GM12878 (cell line): ENCODE data around the gene SHC3. TPM values are rescaled to one million over a fixed set of nuclear protein-coding genes. Genes with fewer than 3 reads are reported as not detected.

ENCODE experiments used
- ATAC-seq: fragments of 200-7000 bp; cut with Tn5 transposase; 3 replicates; pipeline ENCODE4 v1.9.1; 2020; ENCODE audit warnings: mild to moderate bottlenecking, moderate library complexity
- BruUV-seq: library from RNA; stranded (reverse); fragments of 400-500 nt; replicated peaks from 2 replicates; lab custom pipeline; 2021; lab: Mats Ljungman, UMichigan
- CTCF ChIA-PET: fragments of 300-600 bp; sonication (Branson Sonifier 250); formaldehyde crosslinking; extraction: SDS; loops from one replicate; lab custom pipeline; 2021; ENCODE audit warnings: inconsistent platforms; lab: Yijun Ruan, JAX
- POLR2A ChIA-PET: fragments of 350-600 bp; formaldehyde crosslinking; extraction: SDS; loops from one replicate; lab custom pipeline; 2021; ENCODE audit warnings: inconsistent platforms; lab: Charles Lee
- RAD21 ChIA-PET: fragments of 300-600 bp; sonication (Branson Sonifier 250); formaldehyde crosslinking; loops from one replicate; lab custom pipeline; 2023; ENCODE audit warnings: antibody characterized with exemption; ENCODE audit not compliant: unreplicated experiment; lab: Charles Lee
- SMC1A ChIA-PET: fragments of 300-600 bp; sonication (Branson Sonifier 250); formaldehyde crosslinking; loops from one replicate; lab custom pipeline; 2023; ENCODE audit not compliant: unreplicated experiment, uncharacterized antibody; lab: Charles Lee
- DNase-seq: peaks from one replicate; pipeline ENCODE4 v3.0.0-alpha.2; 2011; ENCODE audit warnings: low read depth, low spot score
- FAIRE-seq: peaks from 3 replicates; lab custom pipeline; 2011; peaks lifted over from hg19 to GRCh38; lab: Jason Lieb, UNC
- H2AFZ ChIP-seq: 2 replicates; pipeline ENCODE4 v1.6.0; 2011; ENCODE audit warnings: low read depth, low read length, control low read depth; ENCODE audit not compliant: control insufficient read depth
- H3K27ac ChIP-seq: 2 replicates; pipeline ENCODE4 v1.5.1; 2011; ENCODE audit warnings: control low read depth; ENCODE audit not compliant: control insufficient read depth, insufficient read depth
- H3K27me3 ChIP-seq, 2 experiments: replicated peaks in 1 of 2; 2 replicates each; pipeline versions ENCODE4 v1.6.0 to v1.6.1; 2011; ENCODE audit warnings: low read length in 1 of 2; ENCODE audit not compliant: control insufficient read depth in 2 of 2, insufficient read depth in 2 of 2
- H3K36me3 ChIP-seq, 2 experiments: 2 replicates each; pipeline ENCODE4 v1.5.1; 2011; ENCODE audit warnings: low read length in 1 of 2; ENCODE audit not compliant: control insufficient read depth in 2 of 2, insufficient read depth in 2 of 2
- H3K4me1 ChIP-seq: 2 replicates; pipeline ENCODE4 v1.6.1; 2011; ENCODE audit warnings: mild to moderate bottlenecking, low read length, moderate library complexity, mixed read lengths; ENCODE audit not compliant: control insufficient read depth, insufficient read depth
- H3K4me2 ChIP-seq: 2 replicates; pipeline ENCODE4 v1.6.0; 2011; ENCODE audit warnings: control low read depth; ENCODE audit not compliant: control insufficient read depth, insufficient read depth
- H3K4me3 ChIP-seq: fragments of 200-600 bp; sonication (generic); 2 replicates; pipeline ENCODE4 v1.5.1; 2016
- H3K79me2 ChIP-seq: 2 replicates; pipeline ENCODE4 v1.6.0; 2011; ENCODE audit warnings: low read length; ENCODE audit not compliant: control insufficient read depth, insufficient read depth
- H3K9ac ChIP-seq: 2 replicates; pipeline ENCODE4 v1.8.0; 2011; ENCODE audit warnings: low read length, control low read depth, mixed read lengths; ENCODE audit not compliant: control insufficient read depth, insufficient read depth
- H3K9me3 ChIP-seq: replicated peaks from 3 replicates; pipeline ENCODE4 v1.5.1; 2011; ENCODE audit warnings: mild to moderate bottlenecking, low read length; ENCODE audit not compliant: control insufficient read depth, insufficient read depth
- H4K20me1 ChIP-seq: 2 replicates; pipeline ENCODE4 v1.6.0; 2011; ENCODE audit not compliant: control insufficient read depth, insufficient read depth
- ASH2L ChIP-seq: fragments of 300-600, 200-600 bp; sonication (generic); IDR thresholded peaks from 2 replicates; pipeline ENCODE4 v1.6.1; 2017; ENCODE audit warnings: low read depth, mild to moderate bottlenecking, borderline replicate concordance
- BACH1 ChIP-seq: fragments of 450-650 bp; IDR thresholded peaks from 2 replicates; pipeline ENCODE4 v1.6.1; 2017; ENCODE audit warnings: mild to moderate bottlenecking, borderline replicate concordance
- CEBPB ChIP-seq, 2 experiments: fragments of 150-350 bp in 1 of 2; IDR thresholded peaks; 2 replicates each; pipeline ENCODE4 v1.6.1; 2012 to 2014; ENCODE audit warnings: low read depth in 2 of 2, low read length in 2 of 2, borderline replicate concordance in 1 of 2, inconsistent platforms in 1 of 2
- HDAC2 ChIP-seq: fragments of 200-600 bp; sonication (generic); IDR thresholded peaks from 2 replicates; pipeline ENCODE4 v1.6.1; 2017
- MXI1 ChIP-seq: fragments of 150-350 bp; IDR thresholded peaks from 2 replicates; pipeline ENCODE4 v1.6.1; 2011; ENCODE audit warnings: low read depth, mild to moderate bottlenecking, inconsistent platforms, low read length, improper control_type of control experiment
- MYB ChIP-seq: fragments of 150-350 bp; IDR thresholded peaks from 2 replicates; pipeline ENCODE4 v1.6.1; 2014; ENCODE audit warnings: mild to moderate bottlenecking, low read depth, low read length, borderline replicate concordance
- NBN ChIP-seq: fragments of 450-650 bp; IDR thresholded peaks from 2 replicates; pipeline ENCODE4 v1.6.1; 2016
- NFIC ChIP-seq: IDR thresholded peaks from 2 replicates; pipeline ENCODE4 v1.6.1; 2012; ENCODE audit warnings: low read depth, mild to moderate bottlenecking, inconsistent platforms, low read length, moderate library complexity
- NFYB ChIP-seq: IDR thresholded peaks from 2 replicates; pipeline ENCODE4 v1.6.1; 2011; ENCODE audit warnings: low read depth, mild to moderate bottlenecking, low read length, improper control_type of control experiment, moderate library complexity; ENCODE audit not compliant: insufficient read depth
- RCOR1 ChIP-seq: conservative IDR thresholded peaks from 2 replicates; pipeline ENCODE4 v1.6.1; 2012; ENCODE audit warnings: low read depth, low read length, improper control_type of control experiment
- SIN3A ChIP-seq: IDR thresholded peaks from 2 replicates; pipeline ENCODE4 v1.6.1; 2012; ENCODE audit warnings: low read depth, low read length, improper control_type of control experiment
- SREBF2 ChIP-seq: IDR thresholded peaks from 2 replicates; pipeline ENCODE4 v1.6.1; 2012; ENCODE audit warnings: mild to moderate bottlenecking, low read length
- ZNF274 ChIP-seq: IDR thresholded peaks from one replicate; pipeline ENCODE4 v1.8.0; 2011; ENCODE audit not compliant: insufficient read length, insufficient read depth
- WGBS: methylation state at CpG from one replicate; pipeline ENCODE4 v1.1.6; 2016; ENCODE audit warnings: low lambda C conversion rate; ENCODE audit not compliant: insufficient replicate concordance, insufficient coverage; ENCODE audit errors: missing lambda C conversion rate; 5-methylcytosine and 5-hydroxymethylcytosine counted together
- in situ Hi-C: fragments of 300-500 bp; cut with MboI; formaldehyde crosslinking; loops from 9 replicates; pipeline ENCODE4 v1.14.3; 2018; ENCODE audit warnings: mixed read lengths
- intact Hi-C: fragments of 100-400 bp; cut with micrococcal nuclease; formaldehyde crosslinking; loops from one replicate; pipeline ENCODE4 v1.14.2; 2022; ENCODE audit not compliant: unreplicated experiment
- polyA plus RNA-seq, 11 experiments: library from polyadenylated mRNA; depleted of rRNA in 4 of 11; unstranded in 6 of 11; stranded (reverse) in 5 of 11; fragments of >200 nt; fragmentation: Nextera tagmentation in 4 of 11; fragmentation: Illumina TruSeq in 1 of 11; extraction: Ambion mirVana in 4 of 11; extraction: Trizol in 1 of 11; gene quantifications; 1 replicate in 1 of 11; 2 replicates in 10 of 11; pipeline versions ENCODE4 v1.2.1 to v1.2.3, GENCODE V29; 2011 to 2016; ENCODE audit warnings: inconsistent platforms in 2 of 11, missing spikeins in 2 of 11, low read depth in 1 of 11
- total RNA-seq, 4 experiments: library from RNA; depleted of rRNA in 3 of 4; stranded (reverse); fragments of >200 nt in 3 of 4; fragmentation: Illumina TruSeq in 1 of 4; extraction: Trizol in 1 of 4; gene quantifications; 2 replicates each; pipeline versions ENCODE4 v1.2.1 to v1.2.3, GENCODE V29; 2013 to 2021
- TF ChIP-seq, protein P1 (sequence below): fragments of 450-650 bp; IDR thresholded peaks from 2 replicates; pipeline ENCODE4 v1.6.1; 2016; ENCODE audit warnings: mild to moderate bottlenecking
- TF ChIP-seq, protein P2 (sequence below): IDR thresholded peaks from 2 replicates; pipeline ENCODE4 v1.6.1; 2012; ENCODE audit warnings: low read depth, low read length, improper control_type of control experiment

SHC3 gene
- total and polyA plus RNA-seq, 10 of the 15 experiments (the other 5 are each of a cell fraction or from before 2014, with no cell fraction given), result 0.01 to 0.06 TPM; not detected in 8

DNA sequence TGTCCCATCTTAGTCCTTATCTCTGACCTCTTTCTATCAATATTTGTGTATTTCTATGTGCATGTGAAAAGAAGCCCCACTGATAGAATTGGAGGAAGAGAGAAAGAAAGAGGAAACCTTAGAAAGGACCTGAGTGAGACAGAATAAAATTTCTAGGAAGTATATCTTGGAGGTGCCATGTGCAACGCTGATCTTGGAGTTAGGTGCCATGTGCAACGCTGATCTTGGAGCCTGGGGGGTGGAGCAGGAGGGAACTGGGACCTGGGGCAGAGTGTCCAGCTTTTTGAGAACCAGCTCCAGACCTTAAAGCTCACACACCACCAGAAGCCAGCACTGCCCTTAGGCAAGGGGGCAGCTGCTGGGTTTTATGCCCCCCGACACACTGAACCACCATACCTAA, 89.4 kb downstream of the SHC3 start:
- CTCF ChIA-PET, result interaction anchor here (1.1 kb wide), 1 partner anchor 190 kb away, joined by 3 read pairs; no protein-coding TSS in a partner anchor

DNA sequence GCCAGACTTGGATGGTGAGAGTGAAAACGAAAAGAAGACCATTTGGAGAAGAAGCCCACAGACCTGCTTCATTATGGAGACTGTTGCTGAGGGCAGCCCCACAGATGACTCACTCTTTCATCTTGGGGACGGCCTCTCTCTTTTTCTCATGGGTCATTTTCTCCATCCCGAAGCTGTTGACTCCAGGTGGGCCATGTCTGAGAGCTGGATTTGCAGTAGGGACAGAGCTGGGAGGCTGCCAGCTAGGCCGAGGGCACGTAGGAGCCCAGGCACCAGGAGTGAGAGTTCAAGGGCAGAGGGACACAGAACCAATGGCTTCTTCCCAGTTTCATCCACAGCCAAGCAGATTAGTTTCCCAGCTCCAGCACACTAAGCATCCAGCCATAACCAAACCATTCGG, 95.0 kb downstream of the SHC3 start:
- BruUV-seq, result no TSS peak
- H3K79me2 ChIP-seq, result no peaks in the 10 kb centered on the region
- POLR2A ChIA-PET, result no interaction called here
- RAD21 ChIA-PET, result no interaction called here
- no peaks in the 10 kb centered on the region for H3K27me3 ChIP-seq
- no peak overlapping the region for H3K27ac ChIP-seq
- 16% methylated on average over 6 of the region's 6 CpGs for WGBS
- no peak overlapping the region for H3K4me2 ChIP-seq
- no peaks in the 10 kb centered on the region; the same call in 2 of the 3 replicates for H3K9me3 ChIP-seq
- SMC1A ChIA-PET, result no interaction called here
- FAIRE-seq (no peak), DNase-seq (no peak), ATAC-seq (no peak)
- CTCF ChIA-PET, result no interaction called here
- in situ Hi-C loops, result no loop called here
- no peak overlapping the region for H2AFZ ChIP-seq
- intact Hi-C loops, result no loop called here
- no peaks in the 10 kb centered on the region for H3K4me1 ChIP-seq
- H3K4me3 ChIP-seq, result no peak overlapping the region
- no peaks in the 10 kb centered on the region for H4K20me1 ChIP-seq
- no peaks in the 10 kb centered on the region for H3K36me3 ChIP-seq
- H3K9ac ChIP-seq, result no peak overlapping the region
- TF ChIP-seq ZNF274 (no peak), MYB (no peak), NFIC (no peak), RCOR1 (no peak), NFYB (no peak), MXI1 (no peak), SREBF2 (no peak), ASH2L (no peak), BACH1 (no peak)
- TF ChIP-seq, protein P1, sequence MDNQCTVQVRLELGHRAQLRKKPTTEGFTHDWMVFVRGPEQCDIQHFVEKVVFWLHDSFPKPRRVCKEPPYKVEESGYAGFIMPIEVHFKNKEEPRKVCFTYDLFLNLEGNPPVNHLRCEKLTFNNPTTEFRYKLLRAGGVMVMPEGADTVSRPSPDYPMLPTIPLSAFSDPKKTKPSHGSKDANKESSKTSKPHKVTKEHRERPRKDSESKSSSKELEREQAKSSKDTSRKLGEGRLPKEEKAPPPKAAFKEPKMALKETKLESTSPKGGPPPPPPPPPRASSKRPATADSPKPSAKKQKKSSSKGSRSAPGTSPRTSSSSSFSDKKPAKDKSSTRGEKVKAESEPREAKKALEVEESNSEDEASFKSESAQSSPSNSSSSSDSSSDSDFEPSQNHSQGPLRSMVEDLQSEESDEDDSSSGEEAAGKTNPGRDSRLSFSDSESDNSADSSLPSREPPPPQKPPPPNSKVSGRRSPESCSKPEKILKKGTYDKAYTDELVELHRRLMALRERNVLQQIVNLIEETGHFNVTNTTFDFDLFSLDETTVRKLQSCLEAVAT, result no peak

More for the DNA sequence above, 89.4 kb downstream of the SHC3 start:
- no peaks in the 10 kb centered on the region; the same call in 2 of the 3 replicates for H3K9me3 ChIP-seq
- TF ChIP-seq, protein P2, sequence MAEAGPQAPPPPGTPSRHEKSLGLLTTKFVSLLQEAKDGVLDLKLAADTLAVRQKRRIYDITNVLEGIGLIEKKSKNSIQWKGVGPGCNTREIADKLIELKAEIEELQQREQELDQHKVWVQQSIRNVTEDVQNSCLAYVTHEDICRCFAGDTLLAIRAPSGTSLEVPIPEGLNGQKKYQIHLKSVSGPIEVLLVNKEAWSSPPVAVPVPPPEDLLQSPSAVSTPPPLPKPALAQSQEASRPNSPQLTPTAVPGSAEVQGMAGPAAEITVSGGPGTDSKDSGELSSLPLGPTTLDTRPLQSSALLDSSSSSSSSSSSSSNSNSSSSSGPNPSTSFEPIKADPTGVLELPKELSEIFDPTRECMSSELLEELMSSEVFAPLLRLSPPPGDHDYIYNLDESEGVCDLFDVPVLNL, result no peak
- no peak for TF ChIP-seq CEBPB (IDR thresholded peaks at IDR 0.05; ENCODE audit: borderline replicate concordance in 1 of 2, low read depth in 2 of 2, low read length in 2 of 2)
- no peak for TF ChIP-seq NBN
- TF ChIP-seq SIN3A, result no peak
- no peak for TF ChIP-seq HDAC2
- no peaks in the 10 kb centered on the region for H4K20me1 ChIP-seq
- POLR2A ChIA-PET, result no interaction called here
- intact Hi-C loops, result no loop called here
- FAIRE-seq (no peak), ATAC-seq (no peak), DNase-seq (no peak)
- no peak overlapping the region for H3K27ac ChIP-seq
- in situ Hi-C loops, result no loop called here
- SMC1A ChIA-PET, result no interaction called here
- WGBS, result 6% methylated on average over 3 of the region's 3 CpGs
- no peaks in the 10 kb centered on the region for H3K27me3 ChIP-seq
- H3K79me2 ChIP-seq, result no peaks in the 10 kb centered on the region
- no TSS peak for BruUV-seq
- RAD21 ChIA-PET, result no interaction called here
- no peak overlapping the region for H3K9ac ChIP-seq
- H3K4me1 ChIP-seq, result no peaks in the 10 kb centered on the region
- H2AFZ ChIP-seq, result no peak overlapping the region
- H3K36me3 ChIP-seq, result no peaks in the 10 kb centered on the region
- H3K4me3 ChIP-seq, result no peak overlapping the region
- H3K4me2 ChIP-seq, result no peak overlapping the region
